Neural cell (in vitro differentiated cells): ENCODE results near the gene ADGRF1. TPM values are rescaled to one million over a fixed set of nuclear protein-coding genes. Genes with fewer than 3 reads are reported as not detected.

Experiments used
- H2AFZ ChIP-seq: fragments of 200-600, 300-800 bp; sonication (generic), shearing (Covaris generic); 2 replicates; pipeline ENCODE4 v1.6.0; 2014; ENCODE audit warnings: low read depth, mild to moderate bottlenecking, antibody characterized with exemption, low read length, moderate library complexity
- H3F3A ChIP-seq: fragments of 200-600 bp; shearing (Covaris generic); 2 replicates; pipeline ENCODE4 v1.6.1; 2016; ENCODE audit warnings: mild to moderate bottlenecking, moderate library complexity, mixed read lengths, antibody characterized with exemption, low read length; ENCODE audit not compliant: insufficient read depth, poor library complexity, severe bottlenecking
- H3K27ac ChIP-seq: fragments of 200-600, 300-800 bp; sonication (generic), shearing (Covaris generic); 2 replicates; pipeline ENCODE4 v1.5.1; 2014; ENCODE audit warnings: mild to moderate bottlenecking, low read length, moderate library complexity
- H3K27me3 ChIP-seq: fragments of 300-800, 200-600 bp; sonication (generic), shearing (Covaris generic); 2 replicates; pipeline ENCODE4 v1.6.0; 2014; ENCODE audit warnings: mild to moderate bottlenecking, low read depth, low read length, moderate library complexity; ENCODE audit not compliant: insufficient read depth
- H3K36me3 ChIP-seq: fragments of 300-800, 200-600 bp; sonication (generic), shearing (Covaris generic); 2 replicates; pipeline ENCODE4 v1.5.1; 2014; ENCODE audit warnings: mild to moderate bottlenecking, antibody characterized with exemption, low read length, moderate library complexity; ENCODE audit not compliant: insufficient read depth
- H3K4me2 ChIP-seq: fragments of 300-800, 200-600 bp; sonication (generic), shearing (Covaris generic); 2 replicates; pipeline ENCODE4 v1.6.0; 2014; ENCODE audit warnings: mild to moderate bottlenecking, low read length
- H3K4me3 ChIP-seq: fragments of 300-800, 200-600 bp; sonication (generic), shearing (Covaris generic); 2 replicates; pipeline ENCODE4 v1.5.1; 2014; ENCODE audit warnings: mild to moderate bottlenecking, low read length, moderate library complexity
- H3K79me2 ChIP-seq: fragments of 200-600 bp; shearing (Covaris generic); replicated peaks from 2 replicates; pipeline ENCODE4 v1.6.0; 2014; ENCODE audit warnings: mild to moderate bottlenecking, low read length, moderate library complexity; ENCODE audit not compliant: insufficient read depth
- H3K9ac ChIP-seq: fragments of 300-800, 200-600 bp; sonication (generic), shearing (Covaris generic); 2 replicates; pipeline ENCODE4 v1.6.1; 2016; ENCODE audit warnings: mild to moderate bottlenecking, low read length, mixed read lengths
- H3K9me2 ChIP-seq: fragments of 200-600 bp; shearing (Covaris generic); 2 replicates; pipeline ENCODE4 v1.6.1; 2016; ENCODE audit warnings: mild to moderate bottlenecking, low read length, mixed read lengths; ENCODE audit not compliant: insufficient read depth
- H3K9me3 ChIP-seq: fragments of 200-600, 300-800 bp; sonication (generic), shearing (Covaris generic); 2 replicates; pipeline ENCODE4 v1.6.1; 2016; ENCODE audit warnings: mild to moderate bottlenecking, mixed run types, low read length, moderate library complexity, mixed read lengths
- H4K20me1 ChIP-seq: fragments of 200-600 bp; shearing (Covaris generic); 2 replicates; pipeline ENCODE4 v1.6.1; 2016; ENCODE audit warnings: mild to moderate bottlenecking, mixed run types; ENCODE audit not compliant: insufficient read depth
- EP300 ChIP-seq: fragments of 450-650 bp; conservative IDR thresholded peaks from 2 replicates; pipeline ENCODE4 v1.6.1; 2014; ENCODE audit warnings: antibody characterized with exemption, mild to moderate bottlenecking, moderate library complexity; ENCODE audit not compliant: poor library complexity, severe bottlenecking
- EZH2 ChIP-seq: fragments of 200-600, 300-800 bp; shearing (Covaris generic), sonication (generic); IDR thresholded peaks from 2 replicates; pipeline ENCODE4 v1.6.1; 2014; ENCODE audit warnings: antibody characterized with exemption, low read length, borderline replicate concordance, mild to moderate bottlenecking; ENCODE audit not compliant: insufficient read depth, poor library complexity, severe bottlenecking
- MXI1 ChIP-seq: fragments of 450-650 bp; conservative IDR thresholded peaks from 2 replicates; pipeline ENCODE4 v1.6.1; 2014; ENCODE audit warnings: antibody characterized with exemption, mild to moderate bottlenecking; ENCODE audit not compliant: poor library complexity, severe bottlenecking
- POLR2AphosphoS5 ChIP-seq: IDR thresholded peaks from 2 replicates; pipeline ENCODE4 v1.6.1; 2012
- RAD21 ChIP-seq: fragments of 450-650 bp; conservative IDR thresholded peaks from 2 replicates; pipeline ENCODE4 v1.6.1; 2014; ENCODE audit warnings: antibody characterized with exemption, mild to moderate bottlenecking, moderate library complexity
- SMC3 ChIP-seq: fragments of 450-650 bp; conservative IDR thresholded peaks from 2 replicates; pipeline ENCODE4 v1.6.1; 2014; ENCODE audit warnings: antibody characterized with exemption, mild to moderate bottlenecking, moderate library complexity; ENCODE audit not compliant: poor library complexity
- TAF1 ChIP-seq: IDR thresholded peaks from 2 replicates; pipeline ENCODE4 v1.6.1; 2012; ENCODE audit warnings: low read depth
- polyA plus RNA-seq: library from polyadenylated mRNA; depleted of rRNA; stranded (reverse); fragments of >200 nt; gene quantifications from 2 replicates; pipeline ENCODE4 v1.2.3, GENCODE V29; 2014
- TF ChIP-seq, protein P1 (sequence below): IDR thresholded peaks from 2 replicates; pipeline ENCODE4 v1.6.1; 2012; ENCODE audit warnings: borderline replicate concordance
- TF ChIP-seq, protein P2 (sequence below): fragments of 450-650 bp; IDR thresholded peaks from 2 replicates; pipeline ENCODE4 v1.5.1; 2014; ENCODE audit warnings: antibody characterized with exemption, mild to moderate bottlenecking, moderate library complexity; ENCODE audit not compliant: poor library complexity, severe bottlenecking

The ADGRF1 gene
- polyA plus RNA-seq, 1 donor from 2014 or later: not detected

DNA sequence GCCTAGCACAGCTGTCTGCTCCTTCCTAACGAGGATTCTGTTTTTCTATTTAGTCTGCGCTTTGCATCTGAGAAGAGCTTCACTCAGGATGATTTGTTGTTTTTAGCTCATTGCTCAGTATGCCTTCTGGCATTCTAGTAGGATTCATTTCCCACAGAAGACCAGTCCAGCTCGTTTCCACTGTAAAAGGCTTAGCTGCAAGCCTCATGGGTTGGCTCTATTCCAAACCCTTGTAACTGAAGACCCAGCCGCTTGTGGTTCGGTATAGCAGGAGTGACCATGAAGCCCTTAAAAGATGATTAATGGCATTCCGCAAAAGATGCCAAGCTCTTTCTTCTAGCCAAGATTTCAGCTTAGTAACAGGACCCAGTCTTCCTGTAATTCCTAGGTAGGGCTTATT, 7.2 kb downstream of the ADGRF1 start:
- TF ChIP-seq TAF1 (no peak), EP300 (no peak), POLR2AphosphoS5 (no peak), SMC3 (no peak), EZH2 (no peak), MXI1 (no peak), RAD21 (no peak)
- TF ChIP-seq, protein P1, sequence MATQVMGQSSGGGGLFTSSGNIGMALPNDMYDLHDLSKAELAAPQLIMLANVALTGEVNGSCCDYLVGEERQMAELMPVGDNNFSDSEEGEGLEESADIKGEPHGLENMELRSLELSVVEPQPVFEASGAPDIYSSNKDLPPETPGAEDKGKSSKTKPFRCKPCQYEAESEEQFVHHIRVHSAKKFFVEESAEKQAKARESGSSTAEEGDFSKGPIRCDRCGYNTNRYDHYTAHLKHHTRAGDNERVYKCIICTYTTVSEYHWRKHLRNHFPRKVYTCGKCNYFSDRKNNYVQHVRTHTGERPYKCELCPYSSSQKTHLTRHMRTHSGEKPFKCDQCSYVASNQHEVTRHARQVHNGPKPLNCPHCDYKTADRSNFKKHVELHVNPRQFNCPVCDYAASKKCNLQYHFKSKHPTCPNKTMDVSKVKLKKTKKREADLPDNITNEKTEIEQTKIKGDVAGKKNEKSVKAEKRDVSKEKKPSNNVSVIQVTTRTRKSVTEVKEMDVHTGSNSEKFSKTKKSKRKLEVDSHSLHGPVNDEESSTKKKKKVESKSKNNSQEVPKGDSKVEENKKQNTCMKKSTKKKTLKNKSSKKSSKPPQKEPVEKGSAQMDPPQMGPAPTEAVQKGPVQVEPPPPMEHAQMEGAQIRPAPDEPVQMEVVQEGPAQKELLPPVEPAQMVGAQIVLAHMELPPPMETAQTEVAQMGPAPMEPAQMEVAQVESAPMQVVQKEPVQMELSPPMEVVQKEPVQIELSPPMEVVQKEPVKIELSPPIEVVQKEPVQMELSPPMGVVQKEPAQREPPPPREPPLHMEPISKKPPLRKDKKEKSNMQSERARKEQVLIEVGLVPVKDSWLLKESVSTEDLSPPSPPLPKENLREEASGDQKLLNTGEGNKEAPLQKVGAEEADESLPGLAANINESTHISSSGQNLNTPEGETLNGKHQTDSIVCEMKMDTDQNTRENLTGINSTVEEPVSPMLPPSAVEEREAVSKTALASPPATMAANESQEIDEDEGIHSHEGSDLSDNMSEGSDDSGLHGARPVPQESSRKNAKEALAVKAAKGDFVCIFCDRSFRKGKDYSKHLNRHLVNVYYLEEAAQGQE: no peak
- TF ChIP-seq, protein P2, sequence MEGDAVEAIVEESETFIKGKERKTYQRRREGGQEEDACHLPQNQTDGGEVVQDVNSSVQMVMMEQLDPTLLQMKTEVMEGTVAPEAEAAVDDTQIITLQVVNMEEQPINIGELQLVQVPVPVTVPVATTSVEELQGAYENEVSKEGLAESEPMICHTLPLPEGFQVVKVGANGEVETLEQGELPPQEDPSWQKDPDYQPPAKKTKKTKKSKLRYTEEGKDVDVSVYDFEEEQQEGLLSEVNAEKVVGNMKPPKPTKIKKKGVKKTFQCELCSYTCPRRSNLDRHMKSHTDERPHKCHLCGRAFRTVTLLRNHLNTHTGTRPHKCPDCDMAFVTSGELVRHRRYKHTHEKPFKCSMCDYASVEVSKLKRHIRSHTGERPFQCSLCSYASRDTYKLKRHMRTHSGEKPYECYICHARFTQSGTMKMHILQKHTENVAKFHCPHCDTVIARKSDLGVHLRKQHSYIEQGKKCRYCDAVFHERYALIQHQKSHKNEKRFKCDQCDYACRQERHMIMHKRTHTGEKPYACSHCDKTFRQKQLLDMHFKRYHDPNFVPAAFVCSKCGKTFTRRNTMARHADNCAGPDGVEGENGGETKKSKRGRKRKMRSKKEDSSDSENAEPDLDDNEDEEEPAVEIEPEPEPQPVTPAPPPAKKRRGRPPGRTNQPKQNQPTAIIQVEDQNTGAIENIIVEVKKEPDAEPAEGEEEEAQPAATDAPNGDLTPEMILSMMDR: no peak
- Histone ChIP-seq H3F3A (no peaks in the 10 kb centered on the region), H3K9me3 (no peaks in the 10 kb centered on the region), H4K20me1 (no peaks in the 10 kb centered on the region), H2AFZ (no peak overlapping the region), H3K27me3 (no peaks in the 10 kb centered on the region), H3K4me2 (no peak overlapping the region), H3K9me2 (no peaks in the 10 kb centered on the region), H3K36me3 (no peaks in the 10 kb centered on the region), H3K27ac (no peak overlapping the region), H3K9ac (no peak overlapping the region), H3K4me3 (no peak overlapping the region), H3K79me2 (no peaks in the 10 kb centered on the region)

DNA sequence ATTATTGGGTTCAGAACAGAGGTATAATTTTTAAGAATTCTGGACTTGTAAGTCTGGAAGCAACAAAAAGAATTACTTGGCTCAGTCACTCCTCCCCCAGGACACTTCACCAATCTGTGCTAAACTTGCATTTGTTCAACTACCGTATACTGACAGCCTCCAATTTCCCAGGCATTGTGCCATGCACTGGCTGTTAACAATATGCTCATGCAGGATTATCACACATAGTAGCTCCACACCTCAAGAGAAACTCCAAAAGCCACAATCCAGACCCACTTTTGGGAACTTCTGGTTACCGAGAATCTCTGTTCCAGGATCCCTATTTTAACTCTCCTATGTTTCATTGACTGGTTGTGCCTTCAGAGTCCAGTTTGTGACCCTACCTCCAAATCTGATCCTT, 7.7 kb downstream of the ADGRF1 start:
- Histone ChIP-seq H3K27me3 (no peaks in the 10 kb centered on the region), H3F3A (no peaks in the 10 kb centered on the region), H3K4me2 (no peak overlapping the region), H3K36me3 (no peaks in the 10 kb centered on the region), H3K9ac (no peak overlapping the region), H3K27ac (no peak overlapping the region), H2AFZ (no peak overlapping the region), H3K9me2 (no peaks in the 10 kb centered on the region), H3K9me3 (no peaks in the 10 kb centered on the region), H4K20me1 (no peaks in the 10 kb centered on the region), H3K4me3 (no peak overlapping the region), H3K79me2 (no peaks in the 10 kb centered on the region)
- no peak for TF ChIP-seq RAD21
- TF ChIP-seq, protein P2: no peak
- no peak for TF ChIP-seq EZH2
- no peak for TF ChIP-seq TAF1
- TF ChIP-seq, protein P1: no peak
- no peak for TF ChIP-seq SMC3
- TF ChIP-seq EP300: no peak
- TF ChIP-seq POLR2AphosphoS5: no peak
- TF ChIP-seq MXI1: no peak
